HG03442 (cell line): ENCODE data around the gene BCAS3.
"Not testable (repeated sequence)": the region's sequence is repeated elsewhere in the genome, so short reads cannot be mapped to it uniquely, and the experiment has no call there.

Experiments used
- ATAC-seq: cut with Tn5 transposase; IDR thresholded peaks from one replicate; pipeline ENCODE4 v1.9.1; 2021; ENCODE audit warnings: mild to moderate bottlenecking, moderate library complexity; ENCODE audit not compliant: unreplicated experiment

BCAS3 gene

DNA sequence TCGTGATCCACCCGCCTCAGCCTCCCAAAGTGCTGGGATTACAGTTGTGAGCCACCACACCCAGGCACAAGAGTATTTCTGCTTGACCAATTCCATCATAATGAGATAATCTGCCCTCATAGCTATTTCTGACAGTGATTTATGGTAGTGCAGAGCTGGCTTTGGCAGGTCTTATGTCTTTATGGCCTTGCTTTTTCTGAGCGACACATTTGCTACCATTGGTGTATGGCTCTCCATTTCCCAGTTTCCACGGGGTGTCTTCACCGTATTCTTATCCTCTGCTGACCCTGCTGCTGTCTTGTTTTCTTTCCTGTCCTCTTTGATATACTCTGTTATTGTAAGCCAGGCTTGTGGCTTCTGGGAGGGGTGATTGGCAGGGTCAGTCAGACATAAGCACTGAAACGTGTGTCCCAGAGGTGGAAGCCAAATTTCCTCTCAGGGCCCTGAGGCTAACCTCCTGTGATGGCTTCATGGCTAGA, 560.8 kb downstream of the BCAS3 start:
- no peak for ATAC-seq

DNA sequence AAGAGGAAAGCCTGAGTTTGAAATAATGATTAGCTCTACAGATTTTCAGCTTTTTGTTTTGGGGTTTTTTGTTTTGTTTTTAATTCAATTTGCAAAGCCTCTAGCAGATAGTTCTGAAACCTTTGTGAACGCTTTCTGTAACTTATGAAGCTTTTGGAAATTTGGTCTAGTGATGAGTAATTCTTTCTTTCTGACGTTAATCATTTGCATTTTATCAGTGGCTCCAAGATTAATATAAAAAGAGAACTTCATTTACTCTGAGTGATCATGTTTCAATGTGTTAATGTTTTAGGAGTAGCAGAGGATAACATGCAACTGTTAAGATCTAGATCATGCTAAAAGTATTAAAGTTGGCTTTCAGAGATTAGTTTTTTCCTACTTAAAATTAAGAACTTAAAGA, 561.7 kb downstream of the BCAS3 start:
- ATAC-seq = no peak

DNA sequence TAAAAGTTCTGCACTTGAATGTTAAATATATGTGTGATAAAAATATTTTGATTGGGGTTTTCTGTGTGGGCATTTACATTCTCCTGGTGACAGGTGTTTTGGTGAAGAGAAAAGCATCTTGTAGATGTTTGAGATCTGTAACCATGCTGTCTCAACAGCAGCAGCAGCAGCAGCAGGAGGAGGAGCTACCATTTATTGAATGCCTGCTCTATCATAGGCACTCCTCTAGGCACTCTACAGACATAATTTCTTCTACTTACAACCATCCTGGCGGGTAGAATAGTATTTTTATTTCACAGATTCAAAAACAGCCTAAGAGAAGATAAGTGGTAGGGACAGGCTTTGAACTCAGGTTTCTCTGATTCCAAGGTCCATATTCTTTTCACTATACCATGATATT, 562.3 kb downstream of the BCAS3 start:
- no peak for ATAC-seq

DNA sequence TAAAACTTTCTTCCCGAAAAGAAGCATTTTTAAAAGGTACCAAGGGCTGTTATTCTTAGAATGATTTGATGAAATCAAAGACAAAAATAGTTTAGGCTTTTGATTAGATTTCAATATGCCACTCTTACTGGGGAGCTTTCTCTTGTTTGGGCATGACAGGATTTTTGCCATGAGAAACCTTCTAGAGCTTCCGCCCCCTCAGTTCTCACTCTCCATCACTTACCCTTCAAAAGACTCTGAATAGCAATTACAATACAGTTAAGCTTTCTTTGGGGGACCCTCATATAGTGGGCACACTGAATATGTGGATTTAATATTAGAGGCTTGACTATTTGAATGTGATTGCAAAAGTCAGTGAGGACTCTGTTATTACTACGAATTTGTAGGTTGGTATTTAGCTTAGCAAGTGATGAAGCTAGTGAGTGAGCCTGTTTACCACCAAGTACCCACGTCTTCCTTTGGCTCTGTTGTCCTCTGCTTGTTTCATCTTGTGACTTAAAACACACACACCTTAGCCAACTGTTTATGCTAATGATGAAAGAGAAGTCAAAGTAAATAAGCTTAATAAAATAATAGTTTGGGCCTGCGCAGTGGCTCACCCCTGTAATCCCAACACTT, 563.3 kb downstream of the BCAS3 start:
- ATAC-seq = no peak

DNA sequence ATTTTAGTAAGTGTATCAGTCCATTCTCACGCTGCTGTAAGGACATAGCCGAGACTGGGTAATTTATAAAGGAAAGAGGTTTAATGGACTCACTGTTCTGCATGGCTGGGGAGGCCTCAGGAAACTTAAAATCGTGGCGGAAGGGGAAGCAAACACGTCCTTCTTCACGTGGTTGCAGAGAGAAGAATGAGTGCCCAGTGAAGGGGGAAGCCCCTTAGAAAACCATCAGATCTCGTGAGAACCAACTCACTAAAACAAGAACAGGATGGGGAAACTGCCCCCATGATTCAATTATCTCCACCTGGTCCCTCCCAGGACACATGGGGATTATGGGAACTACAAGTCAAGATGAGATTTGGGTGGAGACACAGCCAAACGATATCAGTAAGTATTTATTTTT, 567.3 kb downstream of the BCAS3 start:
- not testable (repeated sequence) for ATAC-seq

DNA sequence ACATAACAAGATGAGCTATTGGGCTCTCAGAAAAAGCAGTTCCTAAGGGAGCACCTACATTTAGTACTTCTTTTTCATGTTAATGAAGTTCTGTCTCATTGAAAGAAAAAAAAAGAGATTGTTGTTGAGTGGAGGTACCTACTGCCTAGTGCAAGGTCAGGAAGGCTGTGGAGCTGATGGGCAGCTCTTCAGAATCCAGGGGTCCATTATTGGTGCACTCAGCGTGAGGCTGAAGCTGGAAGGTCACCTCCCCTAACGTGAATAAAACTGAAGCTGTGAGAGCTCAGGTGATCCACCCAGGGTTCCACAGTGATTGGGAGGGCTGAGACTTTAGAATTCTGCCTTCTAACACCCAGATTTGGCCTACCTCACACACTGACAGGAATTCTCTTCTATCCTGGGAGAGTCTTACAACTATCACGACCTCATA, 568.1 kb downstream of the BCAS3 start:
- ATAC-seq = no peak

DNA sequence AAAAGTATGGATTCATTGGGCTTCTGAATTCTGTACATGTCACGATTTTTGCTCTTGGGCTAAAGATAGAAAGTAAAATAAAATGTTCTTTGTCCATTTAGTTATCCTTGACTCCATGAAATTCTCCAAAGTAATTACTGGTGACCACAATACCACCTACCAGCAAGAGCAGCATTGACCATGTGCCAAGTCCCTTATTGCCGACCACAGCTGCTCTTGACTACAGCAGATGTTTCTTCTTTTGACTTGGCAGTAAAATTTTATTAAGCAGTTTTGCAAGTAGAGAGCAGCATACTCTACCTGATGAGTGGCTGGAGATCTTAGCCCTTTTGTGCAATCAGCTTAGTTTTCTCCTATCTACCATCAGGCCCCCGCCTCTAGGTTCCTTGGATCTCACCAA, 569.8 kb downstream of the BCAS3 start:
- no peak for ATAC-seq

DNA sequence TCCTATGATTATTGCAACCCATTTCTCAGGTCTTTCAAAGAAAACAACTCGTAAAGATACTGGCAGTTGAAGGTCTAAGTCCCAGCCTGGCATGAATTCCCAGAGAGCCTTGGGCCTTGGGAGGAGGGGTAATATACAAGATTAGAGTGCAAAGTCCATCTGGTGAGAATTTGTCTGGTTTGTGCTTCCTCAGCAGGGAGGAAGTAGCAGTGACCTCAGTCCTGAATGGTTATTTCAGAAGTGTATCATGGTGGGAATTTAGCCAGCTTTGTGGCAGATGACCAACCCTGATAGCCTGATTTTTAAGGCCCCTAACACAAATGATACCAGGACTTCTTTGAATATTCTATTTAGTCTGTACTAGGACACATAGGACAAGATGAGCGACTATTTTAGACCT, 570.7 kb downstream of the BCAS3 start:
- ATAC-seq = no peak

DNA sequence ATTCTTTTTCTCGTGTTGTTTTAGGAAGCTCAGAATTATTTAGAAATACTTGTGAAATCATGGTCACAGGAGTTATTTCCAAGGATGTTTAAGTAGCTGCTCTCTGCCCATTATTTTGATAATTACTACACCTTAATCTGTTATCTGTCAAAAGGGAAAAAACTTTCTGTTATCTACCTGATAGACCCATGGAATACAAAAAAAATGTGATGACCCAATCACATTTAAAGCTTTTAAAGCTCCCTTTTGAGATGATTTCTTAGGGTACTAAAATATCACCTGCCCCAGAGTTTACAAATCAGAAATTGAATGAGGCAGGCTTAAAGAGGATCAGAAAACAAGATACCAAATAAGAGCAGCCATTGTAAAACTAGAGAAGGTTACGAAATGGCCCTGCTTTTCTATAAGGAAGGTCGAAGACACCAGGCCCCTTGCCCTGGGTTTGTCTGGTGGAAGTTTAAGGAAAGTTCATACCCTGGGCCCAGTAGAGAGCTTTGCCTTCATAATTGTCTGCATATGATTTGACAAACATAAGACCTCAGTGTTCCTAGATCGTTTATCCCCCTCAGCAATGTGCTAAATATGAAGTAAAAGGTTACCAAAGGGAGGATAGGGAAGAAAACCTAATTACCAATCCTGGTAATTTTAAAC, 572.1 kb downstream of the BCAS3 start:
- no peak for ATAC-seq

DNA sequence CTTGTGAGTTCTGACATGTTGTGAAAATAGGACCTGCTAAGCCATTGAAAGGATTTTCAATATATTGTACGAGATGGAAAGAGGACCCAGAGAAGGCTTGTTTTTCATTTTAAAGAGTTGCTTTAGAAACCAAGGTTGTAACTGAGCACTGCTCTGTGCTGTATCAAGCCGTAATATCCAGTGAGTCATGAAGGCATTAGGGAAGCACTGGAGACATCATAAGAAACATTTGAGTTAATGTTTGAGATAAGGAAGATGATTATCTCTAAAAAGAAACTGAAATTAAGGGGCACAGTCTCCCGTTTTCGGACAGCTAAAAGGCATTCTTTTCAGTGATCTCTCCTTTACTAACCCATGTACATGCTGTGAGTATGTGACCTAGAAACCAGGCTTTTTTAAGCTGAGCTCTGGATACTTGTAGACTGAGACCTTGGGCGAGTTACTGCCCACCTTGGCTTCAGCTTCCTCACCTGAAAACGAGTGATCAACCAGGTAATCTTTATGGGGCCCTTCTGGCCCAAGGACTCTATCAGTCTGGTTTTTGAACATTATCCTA, 572.8 kb downstream of the BCAS3 start:
- ATAC-seq = no peak

DNA sequence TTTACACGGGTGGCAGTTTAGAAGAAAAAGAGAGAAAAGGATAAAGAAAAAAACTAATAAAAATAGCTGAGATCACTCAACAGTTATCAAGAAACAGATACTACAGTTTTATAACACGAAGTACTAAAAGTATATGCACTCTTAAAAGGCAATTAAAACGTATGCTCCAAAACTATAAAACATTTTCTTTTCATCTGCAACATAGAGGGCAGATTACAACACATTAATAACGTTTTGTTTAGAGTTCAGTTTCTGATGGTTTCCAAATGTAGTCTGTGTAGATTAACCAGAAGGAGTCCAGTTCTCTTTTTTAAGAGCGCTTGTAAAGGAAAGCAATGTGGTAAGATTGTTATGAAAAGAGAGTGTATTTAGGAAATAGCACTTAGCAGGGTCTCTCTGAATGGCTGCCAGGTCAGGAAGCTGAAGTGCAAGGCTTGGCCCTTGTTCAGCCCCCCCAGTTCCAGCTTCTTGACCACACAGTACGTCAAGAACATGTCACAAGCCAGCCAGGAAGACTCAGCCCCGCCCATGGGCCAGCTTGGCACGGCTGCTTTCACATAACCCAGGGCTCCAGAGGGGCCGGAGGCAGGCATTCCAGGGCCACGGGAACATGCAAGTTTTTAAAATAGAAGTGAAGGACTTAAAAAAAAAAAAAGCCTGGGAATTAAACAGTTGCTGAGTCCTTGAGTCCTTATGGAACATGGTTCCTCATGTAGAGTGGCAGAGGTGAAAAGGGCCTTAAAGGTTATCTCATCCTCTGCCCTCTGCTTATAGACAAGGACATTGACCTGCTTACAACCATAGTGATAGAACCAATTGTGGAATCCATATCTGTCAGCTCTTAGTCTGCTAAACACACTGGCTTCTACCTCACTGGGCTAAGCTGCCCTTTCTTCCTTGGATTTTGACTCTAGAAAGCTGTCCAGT, 574.6 kb downstream of the BCAS3 start:
- ATAC-seq = no peak

DNA sequence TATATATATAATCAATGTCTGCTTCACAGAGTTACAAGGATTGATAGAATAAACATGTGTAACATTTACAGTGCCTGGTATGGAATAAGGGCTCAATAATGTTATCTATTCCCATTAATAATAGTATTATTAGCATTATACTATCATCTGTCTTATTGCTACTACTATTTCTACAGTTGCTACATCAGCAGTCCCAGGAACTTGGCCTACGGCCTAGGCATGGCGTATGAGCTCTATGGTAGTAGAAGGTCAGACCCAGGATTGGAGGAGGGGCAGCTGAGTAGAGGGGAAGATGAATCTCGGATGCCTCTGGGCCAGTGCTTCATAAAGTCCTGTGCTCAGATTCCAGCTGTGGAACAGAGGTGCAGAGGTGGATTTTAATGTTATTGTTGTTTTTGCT, 575.7 kb downstream of the BCAS3 start:
- ATAC-seq = no peak

DNA sequence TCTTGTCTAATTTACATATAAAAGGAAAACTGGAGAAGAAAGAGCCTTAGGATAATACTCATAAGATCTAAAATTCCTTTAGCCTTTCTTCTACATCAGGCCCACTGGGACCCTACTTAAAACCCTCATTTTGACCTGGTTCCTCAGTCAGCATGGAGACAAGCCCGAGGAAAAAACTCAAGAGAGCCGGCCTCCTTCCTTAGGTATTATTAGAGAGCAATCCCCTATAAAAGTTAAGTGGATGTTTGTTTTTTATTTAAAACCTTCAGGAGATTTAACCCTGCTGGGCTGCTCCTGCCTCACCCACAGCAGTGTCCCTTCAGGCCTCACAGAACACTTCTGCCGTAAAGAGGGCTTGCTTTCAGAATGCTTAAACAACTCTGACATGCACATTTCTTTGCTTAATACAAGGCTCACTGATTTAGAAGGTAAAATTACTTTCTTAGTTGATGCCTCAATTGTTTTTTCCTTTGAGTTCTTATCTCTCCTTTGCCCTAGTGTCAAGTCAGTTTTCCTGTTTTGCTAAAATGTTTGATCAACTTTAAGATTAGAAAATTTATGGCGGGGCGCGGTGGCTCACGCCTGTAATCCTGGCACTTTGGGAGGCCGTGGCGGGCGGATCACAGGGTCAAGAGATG, 576.4 kb downstream of the BCAS3 start:
- no peak for ATAC-seq

DNA sequence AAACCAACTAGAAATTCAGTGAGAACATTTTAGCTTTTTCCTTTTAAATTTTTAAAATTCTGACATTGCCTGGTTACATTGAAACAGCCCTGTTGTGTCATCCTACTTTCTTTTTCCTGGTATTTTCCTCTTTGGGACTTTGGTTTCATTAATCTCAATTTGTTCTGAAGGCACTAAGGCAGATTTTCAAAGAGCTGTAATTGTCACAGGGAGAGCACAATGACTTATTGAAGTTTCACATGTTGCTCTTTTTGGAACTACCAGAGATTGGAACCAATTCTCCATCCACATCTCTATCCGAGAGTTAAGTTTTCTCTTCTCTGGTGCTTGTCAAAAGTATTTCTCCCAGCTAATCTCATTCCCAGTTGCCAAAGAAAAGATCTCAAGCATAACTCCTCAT, 577.3 kb downstream of the BCAS3 start:
- ATAC-seq = no peak

DNA sequence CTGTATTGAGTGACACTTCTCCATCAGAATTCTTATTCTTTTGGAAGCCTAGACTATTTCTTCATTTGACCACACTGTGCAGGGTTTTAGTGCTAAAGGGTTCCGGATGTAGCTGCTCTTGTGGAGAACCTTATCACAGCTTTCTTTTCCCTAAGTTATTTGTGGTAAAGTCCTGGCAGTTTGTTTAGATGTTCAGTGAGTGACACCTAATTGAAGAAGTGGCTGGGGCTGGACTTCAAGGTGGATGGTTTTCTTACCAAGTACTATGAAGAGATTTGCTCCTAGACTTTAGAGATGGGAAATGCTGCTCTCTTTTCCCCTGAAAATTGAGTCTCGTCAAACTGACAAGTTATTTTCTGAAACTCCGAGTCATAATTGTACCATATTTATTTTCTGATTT, 578.0 kb downstream of the BCAS3 start:
- no peak for ATAC-seq

DNA sequence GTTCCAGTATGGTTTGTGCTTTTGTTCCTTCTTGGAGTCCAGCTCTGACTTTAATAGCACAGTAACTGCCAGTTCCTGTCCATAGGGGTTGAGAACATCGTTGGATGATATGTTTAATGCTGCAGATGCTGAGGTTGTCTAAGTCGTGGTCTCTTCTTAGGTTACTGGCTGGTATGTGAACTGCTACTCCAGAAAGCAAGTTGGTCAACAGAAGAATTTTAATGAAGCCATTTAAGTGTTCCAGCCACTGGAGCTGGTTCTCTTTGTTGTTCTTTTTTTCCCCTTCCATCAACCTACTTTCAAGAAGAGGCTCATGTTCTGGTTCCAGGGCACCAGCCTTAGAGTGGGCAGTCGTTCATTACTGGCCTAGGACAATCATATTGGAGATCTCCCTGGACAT, 581.7 kb downstream of the BCAS3 start:
- no peak for ATAC-seq

DNA sequence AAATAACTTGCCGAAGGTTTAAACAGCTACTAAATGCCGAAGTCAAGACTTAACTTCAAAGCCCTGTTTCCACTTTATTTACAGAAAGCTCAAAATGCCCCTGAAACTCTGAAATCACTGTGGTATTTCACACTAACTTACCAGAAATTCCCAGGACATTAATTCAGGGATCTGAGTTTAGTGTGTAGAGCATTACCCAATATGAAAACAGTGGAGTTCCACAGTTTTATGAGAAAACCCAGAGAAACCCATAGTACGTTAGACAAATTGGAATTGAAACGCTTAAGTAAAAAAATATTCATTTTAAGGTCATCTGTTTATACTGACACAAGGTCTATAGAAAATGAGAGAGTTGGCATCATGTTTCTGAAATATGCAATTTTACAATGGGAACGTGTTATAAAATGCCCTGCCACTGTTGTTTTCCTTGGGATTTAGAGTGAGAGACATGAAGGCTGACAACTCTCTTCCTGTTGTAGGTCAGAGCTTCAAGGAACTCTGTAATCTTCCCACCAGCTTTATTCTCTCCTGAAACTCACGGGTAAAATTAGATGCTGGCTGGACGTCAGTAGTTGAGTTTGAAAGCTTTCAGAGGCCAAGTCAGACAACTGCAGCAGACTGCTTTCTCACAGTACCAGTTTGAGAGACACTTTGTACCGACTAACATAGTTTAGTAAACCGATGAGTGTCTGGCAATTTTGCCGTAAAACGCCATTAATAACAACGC, 582.6 kb downstream of the BCAS3 start:
- no peak for ATAC-seq

DNA sequence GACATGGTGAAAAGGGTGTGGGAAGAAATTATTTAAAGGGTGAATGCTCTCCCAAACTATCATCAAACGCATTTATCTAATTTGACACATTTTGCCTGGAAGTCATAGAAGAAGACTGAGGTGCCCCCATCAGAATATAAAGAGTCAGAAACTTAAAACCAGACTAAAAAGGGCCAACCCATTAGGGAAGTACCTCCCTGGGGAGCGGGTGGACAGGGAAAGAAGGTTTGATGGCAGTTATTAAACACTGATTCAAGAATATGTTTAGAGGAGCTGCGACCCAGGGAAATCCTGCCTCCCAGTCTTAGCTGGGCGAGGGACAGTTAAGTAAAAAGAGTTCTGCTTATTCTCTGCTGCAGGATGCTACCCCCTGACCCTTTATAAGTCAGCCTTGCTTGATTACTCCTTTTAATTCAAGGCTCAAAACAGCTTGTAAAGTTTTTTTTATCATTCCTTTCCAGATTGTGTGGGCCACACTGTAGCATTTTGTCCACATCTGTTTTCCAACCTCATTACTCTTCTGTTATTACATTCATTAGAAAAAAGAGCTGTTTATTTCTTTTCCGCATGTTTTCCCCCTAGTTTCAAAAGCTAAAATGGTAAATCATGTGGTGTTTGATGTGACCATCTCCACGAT, 583.5 kb downstream of the BCAS3 start:
- no peak for ATAC-seq

DNA sequence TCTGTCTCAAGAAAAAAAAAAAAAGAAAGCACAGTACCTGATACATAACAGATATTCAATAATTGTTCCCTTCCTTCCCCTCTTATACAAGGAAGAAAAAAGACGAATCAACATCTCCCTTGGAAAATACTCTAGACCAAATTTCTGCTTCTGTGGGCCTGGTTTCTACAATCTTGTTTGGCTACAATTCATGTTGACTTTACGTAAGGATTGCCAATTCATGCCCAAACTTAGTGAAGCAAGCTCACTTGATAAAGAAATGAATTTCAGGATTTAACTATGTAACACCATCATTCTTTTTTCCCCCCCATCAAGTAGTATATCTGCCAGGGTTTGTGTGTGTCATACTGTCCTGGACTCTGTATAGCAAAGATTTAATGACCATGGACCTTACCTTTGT, 587.7 kb downstream of the BCAS3 start:
- ATAC-seq = no peak

DNA sequence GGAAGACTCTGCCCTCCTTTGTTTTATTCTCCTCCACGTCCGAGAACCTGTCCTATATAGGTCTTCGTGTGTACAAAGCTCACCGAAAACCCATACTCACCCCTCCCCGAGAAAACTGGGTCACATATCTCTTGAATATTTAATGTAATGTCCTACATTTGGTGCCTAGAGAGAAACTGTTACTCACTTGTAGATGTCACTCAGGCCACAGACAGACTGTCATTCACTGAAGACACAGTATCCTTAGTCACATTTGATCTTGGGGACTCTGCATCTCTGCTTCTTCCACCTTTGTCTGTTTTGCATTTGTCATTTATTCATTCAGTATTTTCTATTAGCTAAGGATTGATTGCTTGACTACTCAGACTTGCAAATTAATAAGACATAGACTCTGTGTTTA, 590.2 kb downstream of the BCAS3 start:
- ATAC-seq = no peak
